Osteocyte (in vitro differentiated cells): ENCODE measurements around the gene DIP2C. TPM values are rescaled to one million over a fixed set of nuclear protein-coding genes. Genes with fewer than 3 reads are reported as not detected.

ENCODE experiments used
- DNase-seq: peaks from one replicate; pipeline ENCODE4 v3.0.0; 2021; ENCODE audit warnings: mixed read lengths; ENCODE audit not compliant: unreplicated experiment; ENCODE audit errors: extremely low spot score
- H3K27ac Mint-ChIP-seq: one replicate; pipeline ENCODE4 v1.8.0; 2021; ENCODE audit warnings: mild to moderate bottlenecking, mixed read lengths; ENCODE audit not compliant: unreplicated experiment
- H3K27me3 Mint-ChIP-seq: one replicate; pipeline ENCODE4 v1.8.0; 2021; ENCODE audit warnings: mixed read lengths; ENCODE audit not compliant: unreplicated experiment
- H3K36me3 Mint-ChIP-seq: one replicate; pipeline ENCODE4 v1.8.0; 2021; ENCODE audit warnings: mixed read lengths; ENCODE audit not compliant: unreplicated experiment
- H3K4me1 Mint-ChIP-seq: one replicate; pipeline ENCODE4 v1.8.0; 2021; ENCODE audit warnings: mixed read lengths; ENCODE audit not compliant: unreplicated experiment
- H3K4me3 Mint-ChIP-seq: one replicate; pipeline ENCODE4 v1.8.0; 2021; ENCODE audit warnings: mild to moderate bottlenecking, moderate library complexity, mixed read lengths; ENCODE audit not compliant: unreplicated experiment
- H3K9me3 Mint-ChIP-seq: one replicate; pipeline ENCODE4 v1.8.0; 2021; ENCODE audit warnings: mixed read lengths; ENCODE audit not compliant: unreplicated experiment
- total RNA-seq: library from RNA; stranded (reverse); gene quantifications from 2 replicates; pipeline ENCODE4 v1.2.1, GENCODE V29; 2021
- TF ChIP-seq, protein P1 (sequence below): fragments of 200-600 bp; sonication (generic); IDR thresholded peaks from 2 replicates; pipeline ENCODE4 v1.5.0; 2021; ENCODE audit warnings: antibody characterized with exemption, mild to moderate bottlenecking, moderate library complexity

The DIP2C gene
- total RNA-seq, 1 donor from 2014 or later, result 36.8 TPM

DNA sequence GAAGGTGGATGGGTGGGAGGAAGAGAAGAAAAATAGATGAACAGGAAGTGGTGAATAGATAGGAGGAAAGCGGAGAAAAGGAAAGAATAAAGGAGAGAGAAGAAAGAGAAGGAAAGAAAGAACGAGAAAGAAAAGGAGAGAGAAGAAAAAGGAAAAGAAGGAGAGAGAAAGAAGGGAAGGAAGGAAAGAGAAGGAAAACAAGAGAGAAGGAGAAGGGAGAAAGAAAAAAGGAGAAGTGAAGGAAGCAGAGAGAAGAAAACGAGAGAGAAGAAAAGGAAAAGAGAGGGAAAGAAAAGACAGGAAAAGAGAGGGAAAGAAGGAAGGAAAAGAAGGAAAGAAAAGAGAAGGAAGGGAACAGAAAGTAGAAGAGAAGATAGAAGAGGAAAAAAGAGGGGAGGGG is 211.8 kb downstream of the DIP2C start:
- peak overlapping the region; percentile 44 for H3K27ac Mint-ChIP-seq
- no peak overlapping the region for H3K4me3 Mint-ChIP-seq
- peaks cover 19% of the 10 kb centered on the region for H3K4me1 Mint-ChIP-seq
- H3K27me3 Mint-ChIP-seq, result no peaks in the 10 kb centered on the region
- peaks cover 9% of the 10 kb centered on the region for H3K36me3 Mint-ChIP-seq
- DNase-seq, result no peak
- TF ChIP-seq, protein P1, sequence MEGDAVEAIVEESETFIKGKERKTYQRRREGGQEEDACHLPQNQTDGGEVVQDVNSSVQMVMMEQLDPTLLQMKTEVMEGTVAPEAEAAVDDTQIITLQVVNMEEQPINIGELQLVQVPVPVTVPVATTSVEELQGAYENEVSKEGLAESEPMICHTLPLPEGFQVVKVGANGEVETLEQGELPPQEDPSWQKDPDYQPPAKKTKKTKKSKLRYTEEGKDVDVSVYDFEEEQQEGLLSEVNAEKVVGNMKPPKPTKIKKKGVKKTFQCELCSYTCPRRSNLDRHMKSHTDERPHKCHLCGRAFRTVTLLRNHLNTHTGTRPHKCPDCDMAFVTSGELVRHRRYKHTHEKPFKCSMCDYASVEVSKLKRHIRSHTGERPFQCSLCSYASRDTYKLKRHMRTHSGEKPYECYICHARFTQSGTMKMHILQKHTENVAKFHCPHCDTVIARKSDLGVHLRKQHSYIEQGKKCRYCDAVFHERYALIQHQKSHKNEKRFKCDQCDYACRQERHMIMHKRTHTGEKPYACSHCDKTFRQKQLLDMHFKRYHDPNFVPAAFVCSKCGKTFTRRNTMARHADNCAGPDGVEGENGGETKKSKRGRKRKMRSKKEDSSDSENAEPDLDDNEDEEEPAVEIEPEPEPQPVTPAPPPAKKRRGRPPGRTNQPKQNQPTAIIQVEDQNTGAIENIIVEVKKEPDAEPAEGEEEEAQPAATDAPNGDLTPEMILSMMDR, result no peak
- no peaks in the 10 kb centered on the region for H3K9me3 Mint-ChIP-seq

DNA sequence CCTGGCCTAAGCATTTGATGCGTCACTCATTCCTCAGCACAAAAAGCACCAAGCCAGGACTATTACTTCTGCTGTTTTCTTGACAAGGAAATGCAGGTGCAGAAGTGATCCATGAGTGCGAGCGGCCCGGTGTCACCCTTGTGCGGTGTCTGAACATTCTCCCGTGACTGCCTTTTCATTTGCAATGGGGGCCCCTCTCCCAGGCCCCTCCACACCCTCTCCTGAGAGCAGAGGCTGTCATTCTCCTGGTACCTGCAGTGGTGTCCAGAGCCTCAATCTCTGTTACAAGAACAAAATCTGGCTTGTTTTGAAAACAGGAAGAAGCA is 213.1 kb downstream of the DIP2C start:
- Mint-ChIP-seq H3K27ac (peak overlapping the region; percentile 73), H3K4me3 (no peak overlapping the region), H3K9me3 (no peaks in the 10 kb centered on the region), H3K36me3 (peaks cover 12% of the 10 kb centered on the region), H3K27me3 (no peaks in the 10 kb centered on the region), H3K4me1 (peaks cover 17% of the 10 kb centered on the region)
- TF ChIP-seq, protein P1, result no peak
- DNase-seq, result peak; percentile 51

DNA sequence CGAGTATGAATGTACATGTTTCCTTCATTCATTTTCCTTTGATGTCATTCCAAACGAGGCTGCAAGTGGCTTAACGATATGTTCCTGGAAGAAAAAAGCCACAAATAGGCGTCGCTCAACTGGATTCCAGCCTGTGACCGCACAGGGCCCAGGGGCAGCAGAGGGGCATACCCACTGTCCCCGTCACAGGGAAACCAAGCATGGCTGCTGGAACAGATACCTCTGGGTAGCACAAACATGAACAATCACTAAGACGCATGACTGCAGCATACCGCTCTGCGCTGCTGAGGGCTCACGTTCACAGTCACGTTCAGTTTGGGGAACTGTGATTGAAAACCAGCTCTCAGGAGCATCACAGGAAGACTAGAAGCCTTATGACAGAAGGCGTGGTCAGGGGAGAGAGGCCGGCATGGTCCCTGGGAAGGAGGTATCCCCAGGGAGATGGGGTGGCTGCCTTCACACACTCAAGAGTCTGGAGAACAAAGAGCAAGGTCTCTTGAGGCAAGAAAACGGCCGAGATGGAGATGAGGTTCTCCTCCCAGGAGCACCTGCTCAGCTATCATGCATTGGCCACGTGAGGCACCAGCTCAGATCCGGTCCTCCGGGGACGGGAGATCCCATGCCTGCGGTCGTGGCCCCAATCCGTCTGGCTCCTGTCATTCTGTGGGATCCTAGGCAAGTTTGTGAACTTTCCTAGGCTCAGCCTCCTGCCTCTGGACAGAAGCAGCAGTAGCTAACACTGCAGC is 213.6 kb downstream of the DIP2C start:
- DNase-seq, result peak; percentile 83
- Mint-ChIP-seq H3K4me3 (no peak overlapping the region), H3K36me3 (peaks cover 13% of the 10 kb centered on the region), H3K27ac (no peak overlapping the region), H3K27me3 (no peaks in the 10 kb centered on the region), H3K9me3 (no peaks in the 10 kb centered on the region), H3K4me1 (peaks cover 12% of the 10 kb centered on the region)
- TF ChIP-seq, protein P1, result no peak

DNA sequence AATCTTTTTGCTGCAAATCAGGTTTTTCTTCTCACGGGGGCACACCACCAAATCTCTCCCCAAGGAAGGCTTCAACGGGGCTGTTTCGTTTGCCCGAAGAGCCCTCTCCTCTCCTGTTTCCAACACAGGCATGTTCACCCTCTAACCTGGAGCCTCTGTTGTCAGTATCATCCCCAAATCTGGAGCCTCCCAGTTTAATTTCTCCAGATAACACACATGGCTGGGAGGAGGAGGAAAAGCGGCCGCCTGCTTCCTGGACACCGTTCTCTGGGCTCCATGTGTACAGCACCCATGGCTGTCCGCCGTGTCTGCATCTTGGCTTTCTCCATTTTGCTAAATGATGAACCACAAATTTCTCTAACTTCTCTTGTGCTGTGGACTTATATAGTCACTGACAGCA is 214.5 kb downstream of the DIP2C start:
- peaks cover 10% of the 10 kb centered on the region for H3K4me1 Mint-ChIP-seq
- no peaks in the 10 kb centered on the region for H3K27me3 Mint-ChIP-seq
- no peak overlapping the region for H3K4me3 Mint-ChIP-seq
- H3K27ac Mint-ChIP-seq, result no peak overlapping the region
- no peaks in the 10 kb centered on the region for H3K9me3 Mint-ChIP-seq
- H3K36me3 Mint-ChIP-seq, result peaks cover 22% of the 10 kb centered on the region
- no peak for DNase-seq
- TF ChIP-seq, protein P1, result no peak

DNA sequence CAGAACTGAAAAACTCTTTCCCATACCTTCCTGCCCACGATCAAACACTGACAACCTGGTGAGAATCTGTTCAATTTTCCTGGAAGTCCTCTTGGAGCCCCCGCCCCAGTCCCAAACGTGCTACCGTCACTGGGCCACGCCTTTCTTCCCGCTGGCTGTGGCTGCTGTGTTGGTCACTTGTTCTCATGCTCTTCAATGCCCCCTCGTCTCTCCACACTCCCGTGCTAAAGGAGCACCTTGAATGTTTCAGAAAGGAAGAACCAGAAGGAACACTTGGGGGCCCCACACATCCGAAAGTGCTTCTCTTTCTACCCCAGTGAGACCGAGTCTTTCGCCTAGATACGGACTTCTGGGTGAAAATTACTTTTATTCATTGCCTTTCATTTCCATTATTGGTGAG is 215.1 kb downstream of the DIP2C start:
- TF ChIP-seq, protein P1, result no peak
- no peak overlapping the region for H3K4me3 Mint-ChIP-seq
- H3K36me3 Mint-ChIP-seq, result peaks cover 26% of the 10 kb centered on the region
- H3K27me3 Mint-ChIP-seq, result no peaks in the 10 kb centered on the region
- no peaks in the 10 kb centered on the region for H3K9me3 Mint-ChIP-seq
- peak; percentile 59 for DNase-seq
- no peak overlapping the region for H3K27ac Mint-ChIP-seq
- peaks cover 10% of the 10 kb centered on the region for H3K4me1 Mint-ChIP-seq
